Peyer's patch (tissue), 4 donors: ENCODE measurements around the gene PPP3CB. TPM values are rescaled to one million over a fixed set of nuclear protein-coding genes. Genes with fewer than 3 reads are reported as not detected.

ENCODE experiments used
- DNase-seq, 3 donors: peaks; one replicate each; pipeline ENCODE4 v3.0.0-alpha.2; 2017 to 2019
- H3K27ac ChIP-seq, 4 donors: fragments of 200-600 bp; sonication (generic); one replicate each; pipeline ENCODE4 v1.5.1; 2016 to 2019
- H3K27me3 ChIP-seq, 2 donors: fragments of 200-600 bp; sonication (generic); one replicate each; pipeline ENCODE4 v1.5.1; 2019
- H3K36me3 ChIP-seq, 3 donors: fragments of 200-600 bp; sonication (generic); one replicate each; pipeline ENCODE4 v1.5.1; 2016 to 2019
- H3K4me1 ChIP-seq, 4 donors: fragments of 200-600 bp; sonication (generic); one replicate each; pipeline ENCODE4 v1.5.1; 2016 to 2019
- H3K4me3 ChIP-seq, 4 donors: fragments of 200-600 bp; sonication (generic); 1 replicate in 3 of 4; 2 replicates in 1 of 4; pipeline ENCODE4 v1.5.1; 2016 to 2019; ENCODE audit warnings: mild to moderate bottlenecking in 1 of 4
- H3K9me3 ChIP-seq, 4 donors: fragments of 200-600 bp; sonication (generic); one replicate each; pipeline ENCODE4 v1.5.1; 2016 to 2019; ENCODE audit warnings: mild to moderate bottlenecking in 1 of 4
- POLR2A ChIP-seq, 2 donors: fragments of 450-650 bp; IDR thresholded peaks; one replicate each; pipeline ENCODE4 v1.5.1; 2017; ENCODE audit warnings: antibody characterized with exemption in 2 of 2, mild to moderate bottlenecking in 2 of 2, moderate library complexity in 2 of 2
- total RNA-seq, 4 donors: library from RNA; depleted of rRNA; stranded (reverse); fragments of >200 nt; gene quantifications; one replicate each; pipeline ENCODE4 v1.1.0, GENCODE V29; 2016
- TF ChIP-seq, protein P1 (sequence below), 6 experiments: fragments of 450-650 bp in 4 of 6; fragments of 200-600 bp in 2 of 6; sonication (generic) in 1 of 6; IDR thresholded peaks; one replicate each; pipeline ENCODE4 v1.5.1; 2017 to 2019; ENCODE audit warnings: antibody characterized with exemption in 6 of 6, mild to moderate bottlenecking in 3 of 6, moderate library complexity in 1 of 6

Gene PPP3CB
- 10 to 100 TPM; 28.2 to 42.0 (median 32.4) TPM for total RNA-seq

- no peaks in the 10 kb centered on the region for H3K9me3 ChIP-seq
- DNase-seq, result peak; percentile 94 to 96 (median 95)
- H3K27ac ChIP-seq, result peak within 1 kb of the TSS; percentile 94 to 99 (median 96)
- H3K27me3 ChIP-seq, result no peaks in the 10 kb centered on the region
- TF ChIP-seq, protein P1, sequence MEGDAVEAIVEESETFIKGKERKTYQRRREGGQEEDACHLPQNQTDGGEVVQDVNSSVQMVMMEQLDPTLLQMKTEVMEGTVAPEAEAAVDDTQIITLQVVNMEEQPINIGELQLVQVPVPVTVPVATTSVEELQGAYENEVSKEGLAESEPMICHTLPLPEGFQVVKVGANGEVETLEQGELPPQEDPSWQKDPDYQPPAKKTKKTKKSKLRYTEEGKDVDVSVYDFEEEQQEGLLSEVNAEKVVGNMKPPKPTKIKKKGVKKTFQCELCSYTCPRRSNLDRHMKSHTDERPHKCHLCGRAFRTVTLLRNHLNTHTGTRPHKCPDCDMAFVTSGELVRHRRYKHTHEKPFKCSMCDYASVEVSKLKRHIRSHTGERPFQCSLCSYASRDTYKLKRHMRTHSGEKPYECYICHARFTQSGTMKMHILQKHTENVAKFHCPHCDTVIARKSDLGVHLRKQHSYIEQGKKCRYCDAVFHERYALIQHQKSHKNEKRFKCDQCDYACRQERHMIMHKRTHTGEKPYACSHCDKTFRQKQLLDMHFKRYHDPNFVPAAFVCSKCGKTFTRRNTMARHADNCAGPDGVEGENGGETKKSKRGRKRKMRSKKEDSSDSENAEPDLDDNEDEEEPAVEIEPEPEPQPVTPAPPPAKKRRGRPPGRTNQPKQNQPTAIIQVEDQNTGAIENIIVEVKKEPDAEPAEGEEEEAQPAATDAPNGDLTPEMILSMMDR (IDR thresholded peaks at IDR 0.05), result no peak
- TF ChIP-seq POLR2A (IDR thresholded peaks at IDR 0.05), result no peak
- peaks cover 0 to 39% (median 6%) of the 10 kb centered on the region in 4 donors for H3K4me1 ChIP-seq
- peaks cover 0 to 30% (median 0%) of the 10 kb centered on the region in 3 donors for H3K36me3 ChIP-seq
- peak within 1 kb of the TSS; percentile 59 to 88 (median 80) for H3K4me3 ChIP-seq
These were observed at the start of gene PPP3CB for GRCh38 chr10:73495884-73496674. TSS of gene PPP3CB (minus strand) at chr10:73496024. CDS start at chr10:73495889, 135 bp downstream.

- no peaks in the 10 kb centered on the region for H3K27me3 ChIP-seq
- DNase-seq, result no peak
- no peaks in the 10 kb centered on the region for H3K9me3 ChIP-seq
- TF ChIP-seq, protein P1 (IDR thresholded peaks at IDR 0.05), result no peak
- TF ChIP-seq POLR2A (IDR thresholded peaks at IDR 0.05), result no peak
- H3K4me1 ChIP-seq, result no peaks in the 10 kb centered on the region
- H3K27ac ChIP-seq, result no peak overlapping the region
- peaks cover 0 to 43% (median 0%) of the 10 kb centered on the region in 3 donors for H3K36me3 ChIP-seq
- H3K4me3 ChIP-seq, result no peak overlapping the region
These were observed 49.5 kb upstream of the PPP3CB start for GRCh38 chr10:73545357-73545756.

GRCh38 chr10:73537709-73538108, 41.9 kb upstream of the PPP3CB start:
- no peaks in the 10 kb centered on the region for H3K27me3 ChIP-seq
- no peak overlapping the region for H3K27ac ChIP-seq
- TF ChIP-seq, protein P1 (IDR thresholded peaks at IDR 0.05), result no peak
- TF ChIP-seq POLR2A (IDR thresholded peaks at IDR 0.05), result no peak
- no peak for DNase-seq
- no peaks in the 10 kb centered on the region for H3K4me1 ChIP-seq
- H3K9me3 ChIP-seq, result no peaks in the 10 kb centered on the region
- no peak overlapping the region for H3K4me3 ChIP-seq
- peaks cover 0 to 50% (median 0%) of the 10 kb centered on the region in 3 donors for H3K36me3 ChIP-seq

DNA sequence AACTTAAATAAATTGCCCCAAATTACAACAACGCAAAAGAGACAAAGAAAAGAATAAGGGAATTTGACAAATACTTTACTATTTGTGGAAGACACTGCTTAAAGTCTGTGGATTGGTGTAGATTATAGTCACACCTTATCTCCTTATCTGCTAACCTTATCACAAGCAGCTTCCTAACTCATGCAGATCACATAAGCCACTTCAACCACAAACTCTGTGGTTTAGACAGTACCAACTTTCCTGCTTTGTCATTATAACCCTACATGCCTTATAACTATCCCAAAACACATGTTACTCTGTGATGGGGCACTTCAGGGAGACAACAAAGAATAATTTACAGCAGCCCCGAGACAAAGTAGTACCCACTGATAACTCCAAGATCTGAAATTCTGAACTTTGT, 41.5 kb upstream of the PPP3CB start:
- no peak for DNase-seq
- Histone ChIP-seq H3K9me3 (no peaks in the 10 kb centered on the region), H3K27me3 (no peaks in the 10 kb centered on the region), H3K4me1 (no peaks in the 10 kb centered on the region), H3K4me3 (no peak overlapping the region), H3K36me3 (peaks cover 0 to 46% (median 0%) of the 10 kb centered on the region in 3 donors), H3K27ac (no peak overlapping the region)
- no peak for TF ChIP-seq POLR2A (IDR thresholded peaks at IDR 0.05)
- TF ChIP-seq, protein P1 (IDR thresholded peaks at IDR 0.05), result no peak

DNA sequence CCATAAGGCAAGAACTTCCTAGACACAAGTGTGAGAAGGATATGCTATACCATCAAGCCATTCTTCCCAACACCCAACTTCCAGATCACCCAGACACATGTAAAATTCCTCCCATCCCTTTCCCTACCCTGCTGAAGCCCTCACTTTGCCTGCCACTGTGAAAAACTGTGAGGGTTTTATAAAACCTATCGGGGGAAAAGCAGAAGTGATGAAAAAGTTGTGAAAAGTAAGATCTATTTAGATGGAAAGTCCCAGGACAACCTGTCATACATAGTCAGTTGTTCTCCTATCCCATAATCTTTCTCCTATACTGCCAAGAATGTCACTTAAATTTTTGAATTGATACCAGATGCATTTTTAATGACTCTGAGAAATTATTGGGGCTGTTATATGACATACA, 39.0 kb upstream of the PPP3CB start:
- no peak for TF ChIP-seq POLR2A (IDR thresholded peaks at IDR 0.05)
- TF ChIP-seq, protein P1 (IDR thresholded peaks at IDR 0.05), result no peak
- Histone ChIP-seq H3K4me1 (no peaks in the 10 kb centered on the region), H3K27ac (no peak overlapping the region), H3K4me3 (no peak overlapping the region), H3K27me3 (no peaks in the 10 kb centered on the region), H3K36me3 (peaks cover 0 to 34% (median 0%) of the 10 kb centered on the region in 3 donors), H3K9me3 (no peaks in the 10 kb centered on the region)
- no peak for DNase-seq
